ENCODE data around the gene GNG13.
"Not testable (repeated sequence)": the region's sequence is repeated elsewhere in the genome, so short reads cannot be mapped to it uniquely, and the experiment has no call there.

Gene GNG13

DNA sequence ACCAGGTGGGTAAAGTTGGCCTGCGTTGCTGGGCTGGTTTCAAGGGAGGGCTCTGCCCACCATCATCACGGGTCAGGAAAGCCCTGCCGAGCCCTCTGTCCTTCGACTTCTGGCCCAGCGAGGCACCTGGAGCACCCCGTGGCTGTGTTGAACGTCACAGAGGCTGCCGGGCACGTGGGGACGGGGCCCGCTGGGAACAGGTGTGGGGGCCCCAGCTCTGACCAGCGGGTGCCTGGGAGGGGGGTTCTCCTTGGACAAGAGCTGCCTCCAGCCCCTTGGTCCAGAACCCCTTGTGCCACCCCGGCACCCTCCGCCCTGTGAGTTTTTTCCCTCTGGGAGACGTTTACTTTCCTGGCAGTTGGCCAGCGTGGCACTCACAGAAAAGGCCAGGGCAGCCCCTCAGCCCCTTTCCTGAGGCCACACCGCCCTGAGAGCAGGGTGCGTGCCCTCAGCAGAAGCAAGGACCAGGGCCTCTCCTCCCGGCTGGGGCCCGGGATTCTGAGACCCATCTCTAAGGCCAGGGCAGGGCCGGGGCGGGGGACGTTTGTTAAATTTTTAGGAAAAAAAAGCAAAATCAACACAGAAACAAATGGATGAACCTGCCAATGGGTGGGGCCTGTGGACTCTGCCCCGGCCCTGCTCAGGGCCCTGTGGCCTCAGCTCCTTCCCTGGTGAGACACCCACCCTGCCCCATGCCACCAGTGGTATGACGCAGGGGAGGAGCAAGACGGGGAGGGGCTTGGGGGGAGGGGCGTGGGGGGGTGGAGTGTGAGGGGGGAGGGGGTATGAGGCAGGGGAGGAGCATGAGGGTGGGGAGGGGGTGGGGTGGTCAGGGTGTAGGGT is 31.3 kb upstream of the GNG13 start:
- peak in 1 of 3 experiments; percentile 4 for DNase-seq

DNA sequence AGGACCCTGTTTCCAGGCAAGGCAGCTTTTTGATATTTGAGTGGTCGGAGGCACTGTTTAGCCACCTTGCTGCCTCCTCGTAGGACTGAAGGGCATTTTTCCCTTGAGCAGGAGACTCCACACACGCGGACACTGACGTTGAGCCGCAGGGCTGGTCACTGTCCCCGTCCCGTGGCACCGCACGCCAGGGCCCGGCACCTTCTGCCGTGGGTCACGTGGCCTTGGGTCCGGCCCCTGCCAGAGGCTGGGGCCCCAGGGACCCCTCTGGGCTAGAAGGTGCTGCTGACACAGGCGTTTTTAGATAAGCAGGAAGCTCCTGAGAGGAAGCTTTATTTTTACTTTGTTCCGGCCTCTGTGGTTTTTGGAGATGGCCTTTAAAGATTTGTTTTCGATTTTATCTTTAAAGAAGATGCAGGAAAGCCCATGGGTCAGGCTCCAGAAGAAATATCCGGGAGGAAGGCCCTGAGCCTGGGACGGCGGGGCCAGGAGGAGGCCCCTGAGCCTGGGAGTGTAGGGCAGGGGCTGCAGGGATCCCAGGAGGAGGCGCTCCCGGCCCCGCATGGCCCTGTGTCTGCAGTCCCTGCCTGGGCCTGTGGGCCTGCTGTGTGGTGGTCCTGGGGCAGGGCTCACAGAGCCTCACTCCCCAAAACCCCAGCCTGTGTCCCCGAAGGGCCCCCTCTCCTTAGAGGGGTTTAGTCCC is 30.5 kb upstream of the GNG13 start:
- DNase-seq, result no peak

DNA sequence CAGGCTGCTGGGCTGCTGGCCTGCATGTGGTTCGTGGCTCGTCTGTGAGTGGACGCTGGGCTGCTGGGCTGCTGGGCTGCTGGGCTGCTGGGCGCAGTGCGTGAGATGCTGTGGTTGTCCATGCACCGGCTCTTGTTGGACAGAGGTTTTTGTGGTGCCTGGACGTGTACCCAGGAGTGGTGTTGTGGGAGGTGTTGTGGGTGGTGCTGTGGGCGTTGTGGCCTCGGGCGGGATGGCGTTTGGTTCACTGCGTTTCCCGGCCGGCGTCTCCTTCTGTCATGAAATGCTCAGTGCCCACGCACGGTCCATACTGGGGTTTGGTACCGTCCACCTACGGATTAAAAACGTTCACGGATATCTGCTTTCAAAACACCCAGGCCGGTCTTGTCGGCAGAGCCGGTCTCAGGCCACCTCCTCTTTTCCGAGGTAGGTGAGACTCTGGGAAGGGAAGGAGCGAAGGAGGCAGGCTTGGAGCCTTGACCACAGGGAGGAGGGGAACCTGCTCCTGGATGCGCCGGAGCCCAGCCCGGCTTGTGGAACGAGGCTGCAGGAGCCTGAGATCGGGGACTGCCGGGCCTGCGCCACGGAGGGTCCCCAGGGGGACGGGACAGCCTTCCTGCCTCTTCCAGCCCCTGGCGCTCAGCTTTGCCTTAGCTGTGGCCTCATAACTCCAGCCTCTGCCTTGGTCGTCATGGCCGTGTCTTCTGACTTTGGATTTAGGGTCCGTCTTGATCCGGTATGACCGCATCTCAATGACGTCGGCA is 29.8 kb upstream of the GNG13 start:
- no peak for DNase-seq

DNA sequence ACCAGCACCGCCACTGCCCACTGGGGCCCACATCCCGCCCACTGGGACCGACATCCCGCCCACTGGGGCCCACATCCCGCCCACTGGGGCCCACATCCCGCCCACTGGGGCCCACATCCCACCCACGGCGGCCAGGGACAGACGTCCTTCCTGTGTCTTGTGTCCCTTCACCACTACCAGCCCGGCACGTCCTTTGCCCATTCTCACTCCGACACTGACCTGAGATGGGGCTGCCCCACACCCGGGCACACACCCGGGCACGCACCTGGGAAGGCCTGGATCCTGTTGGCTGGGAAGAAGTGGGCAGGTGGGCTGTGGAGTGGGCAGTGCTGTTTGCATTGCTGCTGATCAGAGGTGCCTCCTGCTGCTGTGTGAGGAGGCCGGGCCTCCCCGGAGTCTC is 28.4 kb upstream of the GNG13 start:
- DNase-seq, result no peak

DNA sequence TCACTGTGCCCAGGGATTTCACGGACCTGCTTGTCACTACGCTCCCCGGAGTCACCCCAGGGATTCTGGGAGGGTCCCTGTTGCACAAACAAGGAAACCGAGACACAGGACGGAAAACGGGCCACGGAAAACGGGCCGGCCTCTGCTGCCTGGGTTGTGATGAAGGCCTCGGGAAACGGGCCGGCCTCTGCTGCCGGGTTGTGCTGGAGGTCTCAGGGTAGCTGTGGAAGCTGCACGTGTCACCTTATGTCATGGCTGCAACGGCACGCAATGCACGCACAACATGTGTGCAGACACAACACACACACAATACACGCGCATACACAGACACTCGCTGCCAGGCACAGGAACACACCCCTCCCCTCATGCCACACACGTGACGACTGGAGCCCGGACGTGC is 27.0 kb upstream of the GNG13 start:
- no peak for DNase-seq

DNA sequence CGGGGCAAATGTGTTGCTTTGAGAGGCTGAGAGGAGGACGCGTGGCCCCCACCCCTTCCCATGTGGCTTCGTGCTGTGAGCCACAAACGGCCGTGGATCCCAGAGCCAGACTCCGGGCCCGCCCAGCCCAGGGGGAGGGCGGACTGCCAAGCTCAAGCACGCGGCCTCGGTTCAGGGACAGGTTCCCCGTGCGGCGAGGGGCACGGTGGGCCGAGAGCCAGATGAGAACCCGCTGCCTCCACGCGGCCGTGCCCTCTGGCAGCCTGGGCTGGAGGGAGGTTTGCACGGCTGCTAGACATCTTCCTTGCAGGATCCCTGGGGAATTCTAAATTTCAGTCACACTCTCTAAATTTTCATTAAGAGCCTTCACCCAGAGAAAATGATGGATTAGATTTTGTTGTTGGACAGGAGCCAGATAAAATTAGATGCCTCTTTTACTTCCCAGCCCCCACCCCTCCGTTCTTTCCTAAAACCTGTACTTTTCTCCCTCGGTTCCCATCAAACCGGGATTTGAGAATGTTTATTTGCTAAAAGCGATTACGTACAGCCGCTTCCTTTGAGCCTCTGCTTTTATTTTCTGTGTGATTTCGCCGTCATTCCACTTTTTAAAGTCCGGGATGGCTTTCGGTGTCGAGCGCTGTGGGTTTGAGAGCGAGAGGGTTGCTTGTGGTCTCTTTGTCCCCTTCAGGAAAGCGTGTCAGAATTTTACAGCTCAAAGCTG is 25.0 kb upstream of the GNG13 start:
- peak in 2 of 3 experiments; percentile 32 to 59 for DNase-seq

DNA sequence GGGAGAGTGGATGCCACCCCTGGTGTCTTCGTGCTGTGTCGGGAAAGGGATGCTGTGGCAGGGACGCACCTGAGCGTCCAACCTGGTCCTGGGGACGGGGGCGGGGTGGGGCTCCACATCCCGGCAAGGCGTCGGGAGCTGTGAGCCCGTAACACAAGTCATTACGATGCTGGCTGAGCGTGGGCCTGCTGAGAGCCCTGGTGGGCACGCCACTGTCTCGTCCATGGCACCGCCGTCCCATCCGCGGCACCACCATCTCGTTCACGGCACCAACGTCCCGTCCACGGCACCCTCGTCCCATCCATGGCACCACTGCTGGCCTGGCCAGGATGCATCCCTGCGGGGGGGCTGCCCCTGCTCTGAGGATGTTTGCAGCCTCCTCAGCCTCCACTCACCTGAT is 24.1 kb upstream of the GNG13 start:
- no peak for DNase-seq

DNA sequence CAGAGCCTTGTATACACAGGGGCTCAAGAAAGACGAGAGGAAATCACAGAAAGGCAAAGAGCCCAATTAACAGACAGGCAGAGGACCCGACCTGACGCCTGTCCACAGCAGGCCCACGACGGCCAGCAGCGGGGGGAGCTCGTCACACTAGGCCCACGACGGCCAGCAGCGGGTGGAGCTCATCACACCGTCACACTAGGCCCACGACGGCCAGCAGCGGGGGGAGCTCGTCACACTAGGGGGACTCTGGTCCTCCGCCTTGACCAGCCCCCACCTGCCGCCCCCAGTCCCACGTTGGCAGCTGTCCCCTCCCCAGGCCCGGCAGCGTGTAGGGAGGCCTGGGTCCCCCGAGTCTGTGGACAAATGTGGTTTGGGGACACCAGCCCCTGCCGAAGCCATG is 23.7 kb upstream of the GNG13 start:
- no peak for DNase-seq

DNA sequence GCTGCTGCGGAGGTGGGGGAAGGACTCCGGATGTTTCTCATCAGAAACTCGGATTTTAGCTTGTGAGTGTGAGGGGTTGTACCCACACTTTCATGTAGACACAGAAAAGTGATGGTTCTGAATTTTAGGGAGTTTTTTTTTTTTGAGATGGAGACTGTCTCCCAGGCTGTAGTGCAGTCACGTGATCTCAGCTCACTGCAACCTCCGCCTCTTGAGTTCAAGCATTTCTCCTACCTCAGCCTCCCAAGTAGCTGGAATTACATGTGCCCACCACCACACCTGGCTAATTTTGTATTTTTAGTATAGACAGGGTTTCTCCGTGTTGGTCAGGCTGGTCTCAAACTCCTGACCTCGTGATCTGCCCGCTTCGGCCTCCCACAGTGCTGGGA is 22.4 kb upstream of the GNG13 start:
- DNase-seq, result no peak

DNA sequence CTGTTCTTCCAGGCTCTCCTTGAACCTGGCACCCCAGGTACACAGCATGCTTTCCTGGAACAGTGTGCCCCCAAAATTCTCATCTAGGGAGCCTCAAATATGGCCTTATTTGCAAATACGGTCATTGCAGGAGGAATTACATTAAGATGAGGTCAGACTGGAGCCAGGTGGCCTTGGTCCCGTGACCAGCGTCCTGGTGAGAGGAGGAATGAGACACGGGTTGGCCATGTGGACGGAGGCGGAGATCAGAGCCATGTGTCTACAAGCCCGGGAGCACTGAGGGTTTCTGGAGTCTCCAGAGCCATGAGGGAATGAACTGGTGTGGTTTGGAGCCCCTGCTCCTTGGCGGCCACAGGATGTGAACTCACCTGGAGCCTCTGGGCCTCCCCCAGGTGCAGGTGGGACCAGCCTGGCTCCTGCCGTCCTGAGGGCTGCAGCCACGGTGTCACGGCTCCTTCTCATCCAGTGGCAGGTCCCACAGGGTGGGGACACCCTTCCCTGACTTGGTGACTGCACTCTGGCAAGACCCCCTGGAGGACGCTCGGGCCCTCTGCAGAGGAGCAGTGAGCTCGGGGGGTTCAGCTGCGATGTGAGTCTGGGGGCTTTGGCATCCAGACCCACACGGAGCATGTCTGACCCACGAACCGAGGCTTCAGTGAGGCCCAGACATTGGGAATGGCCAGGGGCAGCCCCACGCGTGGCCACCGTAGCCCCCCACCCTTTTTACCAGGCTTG is 21.8 kb upstream of the GNG13 start:
- no peak for DNase-seq

DNA sequence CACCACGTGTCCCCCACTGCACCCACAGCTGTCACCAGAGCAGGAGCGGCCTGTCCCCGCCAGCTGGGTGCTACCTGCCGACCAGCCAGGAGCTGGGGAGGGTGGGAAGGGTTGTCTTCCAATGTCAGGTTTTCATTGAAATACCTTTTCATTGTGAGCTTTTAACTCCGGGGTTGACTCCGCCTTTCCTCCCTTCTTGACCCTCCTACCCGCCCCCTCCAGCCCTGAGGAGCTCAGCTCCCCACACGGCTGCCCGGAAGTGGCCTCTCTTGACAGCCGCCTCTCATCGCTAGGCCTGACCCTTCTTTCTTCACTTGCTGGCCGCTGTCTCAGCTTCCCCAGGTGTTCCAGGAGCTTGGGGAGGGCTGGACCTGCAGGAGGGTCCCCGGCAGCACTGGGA is 21.2 kb upstream of the GNG13 start:
- no peak for DNase-seq

DNA sequence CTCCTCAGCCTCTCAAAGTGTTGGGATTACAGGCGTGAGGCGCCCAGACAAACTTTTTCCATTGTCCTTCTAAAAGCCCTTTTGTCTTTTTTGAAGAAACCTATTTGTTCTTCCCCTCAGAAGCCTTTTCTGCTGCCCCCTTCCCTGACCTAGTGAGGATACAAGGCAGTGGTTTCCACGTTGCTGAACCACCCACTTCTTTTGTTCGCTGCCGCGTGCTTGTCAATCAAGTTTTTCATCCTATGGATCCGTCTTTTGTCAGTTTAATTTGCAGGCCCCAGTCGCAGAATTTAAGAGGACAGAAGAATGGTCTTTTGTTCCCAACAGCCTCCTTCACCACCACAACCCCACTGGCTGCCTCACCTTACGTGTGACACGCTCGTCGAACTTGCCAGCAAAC is 20.2 kb upstream of the GNG13 start:
- no peak for DNase-seq

DNA sequence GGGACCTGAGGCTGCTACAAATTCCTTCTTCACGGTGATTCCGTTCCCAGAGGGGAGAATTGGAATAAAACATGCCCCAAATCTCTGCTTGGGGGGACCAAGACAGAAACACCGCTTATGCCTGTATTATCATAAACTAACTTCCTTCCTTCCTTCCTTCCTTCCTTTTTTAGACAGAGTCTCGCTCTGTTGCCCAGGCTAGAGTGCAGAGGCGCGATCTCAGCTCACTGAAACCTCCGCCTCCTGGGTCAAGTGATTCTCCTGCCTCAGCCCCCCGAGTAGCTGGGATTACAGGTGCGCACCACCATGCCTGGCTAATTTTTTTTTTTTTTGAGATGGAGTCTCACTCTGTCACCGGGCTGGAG is 19.5 kb upstream of the GNG13 start:
- not testable (repeated sequence) for DNase-seq

DNA sequence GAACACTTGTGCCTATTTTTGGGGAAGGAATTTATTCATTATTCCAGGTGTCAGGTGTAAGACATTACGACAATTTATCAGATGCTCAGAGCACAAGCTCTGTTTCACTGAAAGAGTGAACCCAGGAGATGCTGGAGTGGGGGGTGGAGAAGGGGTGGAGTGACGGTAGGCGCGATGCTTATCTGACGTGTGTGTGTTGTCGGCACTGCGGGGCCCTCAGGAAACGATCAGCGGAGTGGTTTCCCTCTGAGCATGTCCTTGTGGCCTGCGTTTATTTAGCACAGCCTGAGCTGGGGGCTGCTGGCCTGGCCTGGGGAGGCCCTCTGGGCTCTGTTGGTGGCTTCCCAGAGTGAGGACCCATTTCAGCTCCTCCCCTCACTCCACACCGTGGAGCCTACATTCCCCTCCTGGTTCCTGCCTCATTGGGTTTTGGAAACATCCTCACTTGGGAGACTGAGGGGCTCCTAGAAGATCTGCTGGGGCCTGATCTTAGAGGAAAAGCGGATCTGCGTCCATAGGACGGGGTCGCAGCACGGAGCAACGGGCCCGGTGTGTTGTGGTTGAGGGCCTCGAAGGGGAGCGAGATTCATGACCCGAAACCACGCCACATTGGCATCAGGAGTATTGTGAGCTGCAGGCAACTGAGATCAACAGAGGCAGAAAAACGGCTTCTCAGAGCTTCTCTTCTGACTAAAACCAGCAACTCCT is 19.0 kb upstream of the GNG13 start:
- DNase-seq, result no peak

DNA sequence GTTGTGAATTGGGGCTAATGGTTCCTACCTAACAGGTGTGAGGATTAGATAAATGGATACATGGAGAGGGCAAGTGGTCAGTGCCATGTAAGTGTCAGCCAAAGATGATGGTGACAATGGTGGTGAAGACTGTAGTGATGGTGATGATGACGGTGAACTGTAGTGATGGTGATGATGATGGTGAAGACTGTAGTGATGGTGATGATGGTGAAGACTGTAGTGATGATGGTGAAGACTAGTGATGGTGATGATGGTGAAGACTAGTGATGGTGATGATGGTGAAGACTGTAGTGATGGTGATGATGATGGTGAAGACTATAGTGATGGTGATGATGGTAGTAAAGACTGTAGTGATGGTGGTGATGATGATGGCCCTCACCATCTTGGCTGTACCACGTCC is 18.1 kb upstream of the GNG13 start:
- no peak for DNase-seq

DNA sequence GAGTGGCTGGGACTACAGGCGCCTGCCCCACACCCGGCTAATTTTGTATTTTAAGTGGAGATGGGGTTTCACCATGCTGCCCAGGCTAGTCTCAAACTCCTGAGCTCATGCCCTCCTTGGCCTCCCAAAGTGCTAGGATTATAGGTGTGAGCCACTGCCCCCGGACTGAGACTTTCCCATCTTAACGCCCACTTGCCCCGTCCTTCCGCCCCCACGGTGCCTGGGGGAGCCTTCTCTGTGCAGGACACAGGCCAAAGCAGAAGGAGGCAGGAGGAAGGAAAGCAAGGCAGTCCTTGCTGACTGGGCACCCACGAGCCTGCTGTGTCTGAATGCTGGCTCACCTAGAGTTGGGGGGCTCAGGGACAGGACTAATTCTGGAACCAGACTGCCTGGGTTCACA is 17.6 kb upstream of the GNG13 start:
- DNase-seq, result no peak

DNA sequence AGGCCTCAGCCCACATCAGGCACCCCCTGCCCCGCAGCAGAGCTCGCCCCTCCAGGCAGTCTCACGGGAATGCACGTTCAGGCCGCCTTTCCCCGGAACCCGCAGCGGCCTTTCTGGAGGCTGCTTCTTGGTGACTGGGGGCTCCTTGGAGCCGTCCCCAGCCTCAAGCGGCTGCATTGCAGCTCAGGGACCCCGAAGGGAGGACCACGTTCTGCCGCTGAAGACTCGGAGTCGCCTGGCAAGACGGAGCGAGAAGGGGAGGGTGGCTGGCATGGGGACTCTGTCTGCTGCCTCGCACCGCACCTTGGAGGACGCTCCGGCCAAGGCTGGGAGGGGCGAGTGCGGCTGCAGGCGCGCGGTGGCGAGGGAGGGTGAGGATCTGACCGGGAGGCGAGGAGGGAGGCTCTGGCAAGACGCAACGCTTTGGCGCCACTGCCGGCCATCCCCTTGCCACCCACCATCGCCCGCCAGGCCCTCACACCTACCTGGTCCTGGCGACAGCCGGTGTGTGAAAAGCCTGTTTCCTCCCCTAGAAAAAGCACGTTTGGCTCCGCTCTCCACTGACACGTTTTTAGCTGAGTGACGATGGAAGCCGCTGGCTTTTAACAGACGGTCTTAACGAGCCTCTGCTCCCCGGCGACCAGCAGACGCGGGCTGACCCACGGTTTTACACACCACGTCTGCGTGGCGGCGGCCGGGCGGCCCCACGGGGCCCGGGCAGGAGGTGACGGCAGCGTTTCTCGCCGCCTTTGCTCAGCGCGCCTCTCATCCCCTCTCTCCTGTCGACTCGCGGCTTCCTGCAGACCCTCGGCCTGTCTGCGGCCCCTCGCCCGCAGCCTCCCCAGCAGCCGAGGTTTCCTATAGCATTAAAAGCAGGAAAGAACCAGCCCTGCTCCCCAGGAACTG is 16.7 kb upstream of the GNG13 start:
- DNase-seq, result peak in 1 of 3 experiments; percentile 9

DNA sequence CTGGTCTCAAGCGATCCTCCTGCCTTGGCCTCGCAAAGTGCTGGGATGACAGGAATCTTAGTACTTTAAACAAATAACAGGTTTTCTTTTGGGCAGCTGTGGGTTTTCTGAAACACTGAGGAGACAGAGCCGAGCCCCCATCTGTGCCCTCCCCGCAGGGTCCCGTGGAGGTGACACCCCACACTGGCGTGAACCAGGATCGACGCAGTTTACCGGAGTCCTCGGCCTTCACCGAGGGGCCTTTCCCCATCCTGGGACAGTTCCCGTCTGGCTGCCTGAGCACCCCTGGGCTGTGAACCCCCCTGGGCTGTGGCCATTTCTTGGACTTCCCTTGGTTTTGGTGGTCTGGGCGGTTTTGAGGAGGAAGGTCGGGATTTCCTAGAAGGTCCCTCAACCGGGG is 15.3 kb upstream of the GNG13 start:
- DNase-seq, result no peak

DNA sequence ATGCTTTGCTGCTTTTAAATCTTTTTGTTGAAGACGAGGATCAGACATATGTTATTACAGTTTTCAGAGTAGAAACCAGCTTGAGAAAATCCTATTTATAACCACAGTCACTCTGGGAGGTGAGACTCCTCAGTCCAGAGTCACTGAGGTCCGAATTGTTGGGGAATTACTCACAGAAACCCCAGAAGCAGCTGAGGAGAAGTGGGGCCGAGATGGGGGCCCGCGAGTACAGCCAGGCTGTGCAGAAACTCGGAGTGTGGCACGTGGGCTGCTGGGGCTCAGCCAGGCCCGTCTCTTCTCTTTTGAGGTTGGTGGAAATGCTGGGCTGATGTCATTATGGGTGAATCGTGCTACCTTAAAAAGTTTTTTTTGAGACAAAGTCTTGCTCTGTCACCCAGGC is 14.4 kb upstream of the GNG13 start:
- no peak for DNase-seq

DNA sequence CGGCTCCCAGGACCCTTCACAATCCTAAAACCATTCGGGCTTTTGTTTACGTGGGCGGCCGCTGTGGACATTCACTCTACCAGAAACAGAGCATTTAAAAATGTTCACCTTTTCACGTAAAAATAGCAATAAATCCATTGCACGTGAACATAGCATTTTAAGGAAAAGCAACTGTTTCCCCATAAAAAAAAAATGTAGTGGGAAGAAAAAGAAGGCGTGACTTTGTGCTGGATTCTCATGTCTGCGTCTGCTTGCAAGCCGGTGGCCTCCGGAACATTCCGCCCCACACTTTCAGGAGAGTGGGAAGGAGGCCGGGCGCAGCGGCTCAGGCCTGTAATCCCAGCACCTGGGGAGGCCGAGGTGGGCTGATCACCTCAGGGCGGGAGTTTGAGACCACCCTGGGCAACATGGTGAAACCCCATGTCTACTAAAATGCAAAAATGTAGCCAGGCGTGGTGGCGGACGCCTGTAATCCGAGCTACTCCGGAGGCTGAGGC is 13.4 kb upstream of the GNG13 start:
- DNase-seq, result no peak
